Activated CD4-positive, CD25-positive, alpha-beta regulatory T cell treated with anti-CD3 and anti-CD28 coated beads, Interleukin-2, amount 50 U/mL, for 24 hours (primary cell): ENCODE data around the gene KCNJ6.

Experiments used
- ATAC-seq, 2 donors: fragments of 150-1000 bp; cut with Tn5 transposase; one replicate each; pipeline ENCODE4 v1.10.0; 2021; ENCODE audit warnings: mild to moderate bottlenecking in 1 of 2, moderate library complexity in 1 of 2

Gene KCNJ6

GRCh38 chr21:37631319-37632117 lies 284.7 kb downstream of the KCNJ6 start:
- peak in 1 of 2 donors; percentile 38 for ATAC-seq

GRCh38 chr21:37630872-37631271 lies 285.4 kb downstream of the KCNJ6 start:
- ATAC-seq, result no peak

- no peak for ATAC-seq
These were observed 287.9 kb downstream of the KCNJ6 start for GRCh38 chr21:37628362-37628761.

- ATAC-seq, result no peak
These were observed 288.7 kb downstream of the KCNJ6 start for GRCh38 chr21:37627561-37627960.

- ATAC-seq, result no peak
These were observed 289.2 kb downstream of the KCNJ6 start for GRCh38 chr21:37627074-37627473.

GRCh38 chr21:37626320-37626719 lies 289.9 kb downstream of the KCNJ6 start:
- no peak for ATAC-seq

GRCh38 chr21:37623689-37624088 lies 292.6 kb downstream of the KCNJ6 start:
- ATAC-seq, result no peak

- no peak for ATAC-seq
These were observed 293.1 kb downstream of the KCNJ6 start for GRCh38 chr21:37623183-37623582.

GRCh38 chr21:37622755-37623154 lies 293.5 kb downstream of the KCNJ6 start:
- no peak for ATAC-seq

- no peak for ATAC-seq
These were observed 295.9 kb downstream of the KCNJ6 start for GRCh38 chr21:37620401-37620800.

GRCh38 chr21:37619464-37619974 lies 296.7 kb downstream of the KCNJ6 start:
- ATAC-seq, result no peak

- no peak for ATAC-seq
These were observed 298.2 kb downstream of the KCNJ6 start for GRCh38 chr21:37618081-37618480.

GRCh38 chr21:37615962-37616361 lies 300.3 kb downstream of the KCNJ6 start:
- ATAC-seq, result no peak

GRCh38 chr21:37614351-37614875 lies 301.8 kb downstream of the KCNJ6 start:
- no peak for ATAC-seq

GRCh38 chr21:37607081-37607480 lies 309.2 kb downstream of the KCNJ6 start:
- ATAC-seq, result no peak

- ATAC-seq, result no peak
These were observed 309.7 kb downstream of the KCNJ6 start for GRCh38 chr21:37606549-37606948.

GRCh38 chr21:37605006-37605405 lies 311.3 kb downstream of the KCNJ6 start:
- ATAC-seq, result no peak

- no peak for ATAC-seq
These were observed 313.1 kb downstream of the KCNJ6 start for GRCh38 chr21:37603129-37603528.

GRCh38 chr21:37601915-37602314 lies 314.3 kb downstream of the KCNJ6 start:
- no peak for ATAC-seq

- ATAC-seq, result no peak
These were observed 315.2 kb downstream of the KCNJ6 start for GRCh38 chr21:37601027-37601426.

- ATAC-seq, result no peak
These were observed 320.3 kb downstream of the KCNJ6 start for GRCh38 chr21:37595944-37596343.

GRCh38 chr21:37594472-37594951 lies 321.7 kb downstream of the KCNJ6 start:
- ATAC-seq, result no peak

- no peak for ATAC-seq
These were observed 322.4 kb downstream of the KCNJ6 start for GRCh38 chr21:37593740-37594471.

GRCh38 chr21:37593015-37593414 lies 323.2 kb downstream of the KCNJ6 start:
- ATAC-seq, result no peak
